Testis (tissue), 2 donors: Measurements from ENCODE around the gene TMEM150B.

Experiments used
- POLR2A ChIP-seq: fragments of 450-650 bp; IDR thresholded peaks from one replicate; pipeline ENCODE4 v1.6.1; 2017; ENCODE audit warnings: antibody characterized with exemption, mild to moderate bottlenecking, moderate library complexity
- TF ChIP-seq, protein P1 (sequence below), 3 experiments: fragments of 450-650 bp in 2 of 3; fragments of 200-600 bp in 1 of 3; sonication (generic) in 1 of 3; IDR thresholded peaks; one replicate each; pipeline ENCODE4 v1.5.1; 2016 to 2019; ENCODE audit warnings: antibody characterized with exemption in 3 of 3, mild to moderate bottlenecking in 2 of 3, moderate library complexity in 1 of 3

- TF ChIP-seq, protein P1, sequence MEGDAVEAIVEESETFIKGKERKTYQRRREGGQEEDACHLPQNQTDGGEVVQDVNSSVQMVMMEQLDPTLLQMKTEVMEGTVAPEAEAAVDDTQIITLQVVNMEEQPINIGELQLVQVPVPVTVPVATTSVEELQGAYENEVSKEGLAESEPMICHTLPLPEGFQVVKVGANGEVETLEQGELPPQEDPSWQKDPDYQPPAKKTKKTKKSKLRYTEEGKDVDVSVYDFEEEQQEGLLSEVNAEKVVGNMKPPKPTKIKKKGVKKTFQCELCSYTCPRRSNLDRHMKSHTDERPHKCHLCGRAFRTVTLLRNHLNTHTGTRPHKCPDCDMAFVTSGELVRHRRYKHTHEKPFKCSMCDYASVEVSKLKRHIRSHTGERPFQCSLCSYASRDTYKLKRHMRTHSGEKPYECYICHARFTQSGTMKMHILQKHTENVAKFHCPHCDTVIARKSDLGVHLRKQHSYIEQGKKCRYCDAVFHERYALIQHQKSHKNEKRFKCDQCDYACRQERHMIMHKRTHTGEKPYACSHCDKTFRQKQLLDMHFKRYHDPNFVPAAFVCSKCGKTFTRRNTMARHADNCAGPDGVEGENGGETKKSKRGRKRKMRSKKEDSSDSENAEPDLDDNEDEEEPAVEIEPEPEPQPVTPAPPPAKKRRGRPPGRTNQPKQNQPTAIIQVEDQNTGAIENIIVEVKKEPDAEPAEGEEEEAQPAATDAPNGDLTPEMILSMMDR (IDR thresholded peaks at IDR 0.05) = no peak
- TF ChIP-seq POLR2A = no peak
These were observed 34.1 kb upstream of the TMEM150B start for GRCh38 chr19:55358943-55359908.
